ENCODE data around the gene RAC2.

The RAC2 gene

GRCh38 chr22:37215890-37216289 is 28.2 kb downstream of the RAC2 start:
- DNase-seq, result no peak

GRCh38 chr22:37214731-37215030 is 29.4 kb downstream of the RAC2 start:
- no peak for DNase-seq

- DNase-seq, result no peak
These were observed 29.9 kb downstream of the RAC2 start for GRCh38 chr22:37213941-37214730.

DNA sequence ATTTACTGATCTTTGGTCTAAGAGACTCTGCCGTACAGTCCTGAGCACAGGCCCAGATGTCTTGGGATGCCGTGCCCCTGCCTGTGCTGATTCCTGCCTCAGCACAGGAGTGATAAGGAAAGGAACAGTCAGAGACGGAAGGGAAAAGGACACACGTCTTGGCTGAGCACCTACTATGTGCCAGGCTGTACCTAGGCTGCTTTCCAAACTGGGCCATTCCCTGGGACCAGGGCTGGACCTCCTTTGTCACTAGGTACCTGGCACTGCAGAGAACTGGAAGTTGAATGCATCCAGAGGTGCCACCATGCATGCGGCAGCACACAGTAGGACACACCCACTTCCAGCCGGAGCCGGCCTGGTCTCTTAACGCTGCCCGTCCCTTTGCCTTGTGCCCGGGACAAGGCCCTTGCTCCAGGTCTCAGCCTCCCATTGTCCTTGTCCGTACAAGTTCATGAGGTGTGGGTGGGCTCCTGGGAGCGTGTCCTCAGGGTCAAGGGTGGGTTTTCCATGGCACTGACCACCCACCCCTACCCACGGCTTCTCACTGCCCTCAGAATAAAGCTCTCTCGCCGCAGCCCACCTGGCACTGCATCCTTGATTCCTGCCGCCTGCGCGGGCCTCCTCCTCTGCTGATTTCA is 30.7 kb downstream of the RAC2 start:
- no peak for DNase-seq

DNA sequence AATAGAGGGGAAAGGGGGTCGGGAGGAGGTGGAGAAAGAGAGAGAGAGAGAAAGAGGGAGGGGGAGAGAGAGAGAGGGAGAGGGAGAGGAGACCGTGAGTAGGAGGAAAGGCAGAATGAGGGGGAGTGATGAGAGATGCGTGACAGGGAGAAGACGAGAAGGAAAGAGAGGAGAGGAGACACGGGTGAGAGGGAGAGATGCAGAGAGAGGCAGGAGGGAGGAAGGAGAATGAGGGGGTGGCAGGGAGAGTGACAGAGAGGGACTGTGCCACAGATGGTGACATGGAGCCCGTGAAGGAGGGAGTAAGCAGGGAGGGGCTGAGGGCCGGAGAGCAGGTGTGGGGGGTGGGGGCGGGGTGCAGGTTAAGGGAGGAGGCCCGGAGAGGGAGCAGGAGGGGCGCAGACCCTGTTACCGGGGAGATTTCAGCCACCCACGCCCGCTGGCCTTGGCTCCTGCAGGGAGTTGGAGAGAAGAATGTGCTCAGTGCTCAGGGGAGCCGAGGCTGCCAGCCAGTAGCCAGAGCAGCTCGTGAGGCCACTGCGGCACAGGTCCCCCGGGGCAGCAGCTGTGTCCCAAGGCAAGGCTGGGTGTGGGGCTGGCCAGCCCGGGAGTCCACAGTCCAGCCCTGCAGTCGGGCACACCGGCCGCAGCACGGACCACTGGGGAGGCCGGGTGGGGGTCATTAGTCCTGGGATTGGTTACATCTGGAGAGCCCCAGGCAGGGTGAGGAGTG is 31.7 kb downstream of the RAC2 start, which contains the start of gene SSTR3:
SSTR3 (minus strand) TSS at position 304 of the 733 bp plus-strand sequence. CDS start 4,674 bp downstream, outside the sequence.
- DNase-seq, result no peak

- no peak for DNase-seq
These were observed 32.2 kb downstream of the RAC2 start for GRCh38 chr22:37211866-37212173.

DNA sequence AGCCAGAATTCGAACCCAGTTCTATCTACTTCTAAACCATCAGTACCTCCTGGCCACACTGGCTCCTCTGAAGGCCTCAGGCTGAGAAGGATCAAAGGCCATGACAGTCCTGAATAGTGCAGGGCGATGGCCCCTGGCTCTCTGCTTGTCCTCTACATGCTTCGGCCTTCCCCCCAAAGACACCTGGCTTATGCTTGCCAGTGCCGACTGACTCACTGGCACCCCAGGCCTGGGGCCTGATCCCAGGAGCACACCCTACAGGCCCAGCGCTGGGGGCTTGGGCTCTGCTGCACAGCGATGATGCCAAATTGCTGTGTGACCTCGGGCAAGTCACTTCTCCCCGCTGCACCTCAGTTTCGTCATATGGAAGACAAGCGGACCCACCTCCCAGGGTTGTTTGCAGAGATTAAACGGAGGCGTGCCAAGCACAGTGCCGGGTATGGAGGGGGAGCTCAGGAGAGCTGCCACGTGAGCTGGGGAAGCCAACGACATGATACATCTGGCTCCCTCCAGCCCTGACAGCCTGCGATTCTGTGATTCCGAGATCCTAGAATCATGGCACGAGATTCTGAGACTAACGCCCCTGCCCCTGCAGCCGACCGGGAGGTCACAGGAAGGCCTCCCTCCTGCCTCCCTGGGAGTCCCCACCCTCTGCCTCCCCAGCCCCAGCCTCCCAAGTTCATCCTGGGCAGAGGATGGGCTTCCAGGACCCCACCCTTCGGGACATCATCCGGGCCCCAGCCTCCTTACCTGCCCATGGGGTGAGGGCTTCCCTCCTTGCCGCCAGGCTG is 32.8 kb downstream of the RAC2 start:
- no peak for DNase-seq

DNA sequence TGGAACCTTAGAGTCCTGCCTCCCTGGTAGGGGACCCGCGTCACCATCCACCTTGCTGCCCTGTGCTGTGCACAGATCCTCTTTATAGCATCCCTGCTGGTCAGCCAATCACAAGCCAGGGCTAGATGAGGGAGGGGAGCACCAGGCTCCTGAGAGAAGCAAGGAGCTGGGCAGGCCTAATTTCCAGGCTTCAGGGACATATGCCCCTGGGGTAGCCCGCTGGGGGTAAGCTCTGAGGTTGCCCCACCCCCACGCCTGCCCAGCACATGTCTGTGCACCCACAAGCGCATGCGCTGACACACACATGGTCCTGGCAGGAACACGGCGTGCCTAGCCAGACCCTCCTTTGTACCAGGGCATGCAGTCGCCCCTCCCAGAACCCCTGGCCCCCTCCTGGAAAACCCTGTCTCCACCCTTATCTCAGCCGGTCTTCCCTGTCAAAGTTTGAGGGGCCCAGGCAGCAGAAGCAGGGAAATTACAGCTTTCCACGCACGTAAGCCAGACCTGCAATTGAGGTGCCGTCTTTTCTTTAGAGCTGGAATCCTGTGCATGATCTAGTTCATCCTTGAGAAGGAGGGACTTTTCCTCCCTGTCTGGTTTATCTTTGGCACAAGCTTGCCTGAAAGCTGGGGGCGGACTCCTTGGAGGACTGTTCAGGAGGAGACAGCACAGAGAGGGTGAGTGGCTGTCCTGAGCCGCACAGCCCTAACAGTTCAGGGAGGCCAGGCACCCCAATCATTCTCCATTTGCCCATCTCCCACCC is 33.8 kb downstream of the RAC2 start:
- no peak for DNase-seq

- no peak for DNase-seq
These were observed 34.8 kb downstream of the RAC2 start for GRCh38 chr22:37209140-37209845.

GRCh38 chr22:37208401-37209139 is 35.5 kb downstream of the RAC2 start:
- DNase-seq, result no peak

GRCh38 chr22:37207981-37208380 is 36.1 kb downstream of the RAC2 start:
- no peak for DNase-seq

GRCh38 chr22:37206841-37207821 is 36.9 kb downstream of the RAC2 start:
- no peak for DNase-seq

DNA sequence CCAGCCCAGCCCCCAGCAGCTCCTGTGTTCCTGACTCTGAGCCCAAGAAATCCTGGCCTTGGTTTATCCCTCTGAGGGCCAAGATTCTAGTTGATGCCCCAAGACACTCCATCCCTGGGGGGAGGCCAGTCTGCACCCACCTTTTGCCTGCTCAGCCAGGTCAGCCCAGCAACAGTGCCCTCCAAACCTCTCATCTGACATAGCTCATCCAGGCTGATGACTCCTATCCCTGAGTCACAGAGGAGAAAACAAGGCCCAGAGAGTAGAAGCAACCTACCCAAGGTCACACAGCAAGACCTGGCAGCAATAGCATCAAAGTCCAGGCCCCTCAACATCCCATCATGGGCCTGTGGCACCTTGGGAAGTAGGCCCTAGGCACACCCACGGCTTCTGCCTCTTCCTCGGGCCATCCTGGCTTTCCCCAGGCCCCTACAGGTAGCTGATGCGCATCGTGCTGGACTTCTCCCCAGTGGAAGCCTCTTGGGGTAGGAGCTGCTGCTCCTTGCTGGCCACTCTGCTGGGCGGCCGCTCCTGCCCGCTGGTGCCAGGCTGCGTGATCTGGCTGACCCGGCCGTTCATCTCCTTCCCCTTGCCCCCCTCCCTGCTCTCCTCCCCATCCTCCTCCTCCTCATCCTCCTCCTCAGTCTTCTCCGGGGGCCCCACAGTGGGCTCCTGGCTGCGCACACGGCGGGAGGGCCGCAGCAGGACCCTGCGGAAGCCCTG is 37.8 kb downstream of the RAC2 start:
- DNase-seq, result no peak

- no peak for DNase-seq
These were observed 39.0 kb downstream of the RAC2 start for GRCh38 chr22:37205046-37205445.

GRCh38 chr22:37204045-37204655 is 39.9 kb downstream of the RAC2 start:
- DNase-seq, result no peak

DNA sequence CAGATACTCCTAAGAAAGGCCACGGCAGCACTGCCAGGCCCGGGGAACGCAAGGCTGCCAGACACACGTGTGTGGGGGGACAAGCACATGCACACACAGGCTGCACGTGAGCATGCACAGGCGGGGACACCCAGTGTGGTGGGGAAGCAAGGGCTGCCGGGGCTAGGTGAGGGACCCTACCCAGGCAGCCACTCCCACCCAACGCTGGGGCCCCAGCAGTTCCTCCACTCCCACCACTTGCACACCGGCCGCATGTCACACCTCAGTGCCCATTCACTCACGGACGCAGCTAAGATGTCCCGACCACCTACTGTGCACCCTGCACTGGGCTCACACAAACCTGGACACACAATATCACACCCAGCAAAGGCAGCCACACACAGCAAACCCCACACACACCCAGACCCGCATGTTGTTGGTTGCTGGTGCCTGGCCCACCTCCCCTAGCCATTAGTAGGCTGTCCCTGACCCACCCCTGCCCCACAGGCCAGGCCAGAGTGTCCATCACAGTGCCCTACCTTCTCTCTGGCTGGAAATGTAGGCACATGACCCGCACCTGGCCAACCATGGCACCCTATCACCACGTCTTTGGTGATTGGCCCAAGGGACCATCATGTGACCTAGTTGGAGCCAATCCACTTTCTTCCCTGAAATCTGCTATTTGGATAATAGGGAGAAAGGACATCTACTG is 40.6 kb downstream of the RAC2 start:
- no peak for DNase-seq

DNA sequence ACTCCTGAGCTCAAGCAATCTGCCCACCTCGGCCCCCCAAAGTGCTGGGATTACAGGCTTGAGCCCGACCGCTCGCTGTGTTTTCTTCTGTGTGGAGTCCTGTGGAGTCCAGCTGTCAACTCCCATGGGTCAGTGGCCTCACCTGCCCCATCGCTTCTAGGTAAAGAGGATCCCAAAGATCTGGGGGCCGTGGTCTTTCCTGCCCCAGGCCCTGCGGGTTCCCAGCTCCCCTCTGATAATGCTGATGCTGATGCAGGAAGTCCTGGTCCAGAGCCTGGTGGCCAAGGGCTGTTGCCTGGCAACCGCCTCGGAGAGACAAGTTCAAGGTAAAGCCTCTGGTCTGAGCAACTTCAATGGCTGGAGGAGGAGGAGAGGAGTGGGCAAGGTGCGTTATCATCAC is 41.4 kb downstream of the RAC2 start:
- DNase-seq, result no peak

DNA sequence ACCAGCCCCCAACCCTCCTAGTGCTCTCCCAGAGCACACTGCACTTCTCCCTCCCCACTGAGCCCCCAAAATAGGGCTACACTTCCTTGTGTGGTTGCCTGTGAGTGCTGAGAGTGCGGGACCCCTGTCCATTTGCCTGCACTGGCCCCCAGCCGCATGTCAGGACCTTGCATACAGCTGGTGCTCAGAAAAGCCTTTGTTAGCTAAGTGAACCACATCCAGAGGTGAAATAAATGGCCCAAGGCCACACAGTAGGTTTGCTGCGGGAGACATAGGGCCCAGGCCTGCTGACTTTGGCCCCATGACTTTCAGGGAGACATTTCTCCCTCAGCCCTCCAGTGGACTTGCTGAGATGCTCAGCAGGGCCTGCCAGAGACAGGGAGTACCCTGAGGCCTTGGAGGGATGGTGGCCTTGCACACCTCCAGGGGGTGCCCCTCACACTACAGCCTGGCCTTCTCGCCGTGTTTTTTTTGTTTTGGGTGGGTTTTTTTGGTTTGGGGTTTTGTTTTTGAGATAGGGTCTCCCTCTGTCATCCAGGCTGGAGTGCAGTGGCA is 42.0 kb downstream of the RAC2 start:
- no peak for DNase-seq

Measured in COR-L47 (cell line).